Transverse colon (tissue), 4 donors: Measurements from ENCODE around the gene HPX. TPM values are rescaled to one million over a fixed set of nuclear protein-coding genes. Genes with fewer than 3 reads are reported as not detected.

ENCODE experiments used
- DNase-seq: peaks from one replicate; pipeline ENCODE4 v3.0.0-alpha.2; 2019
- H3K27ac ChIP-seq, 4 donors: fragments of 200-600 bp; sonication (generic); 2 replicates each; pipeline ENCODE4 v1.5.1; 2016 to 2018; ENCODE audit warnings: inconsistent platforms in 4 of 4
- H3K27me3 ChIP-seq: fragments of 200-600 bp; sonication (generic); 2 replicates; pipeline ENCODE4 v1.5.1; 2017; ENCODE audit warnings: inconsistent platforms
- H3K36me3 ChIP-seq, 4 donors: fragments of 200-600 bp; sonication (generic); 2 replicates each; pipeline ENCODE4 v1.5.1; 2017 to 2019; ENCODE audit warnings: inconsistent platforms in 4 of 4
- H3K4me1 ChIP-seq, 4 donors: fragments of 200-600 bp; sonication (generic); 2 replicates each; pipeline ENCODE4 v1.5.1; 2017 to 2020; ENCODE audit warnings: inconsistent platforms in 4 of 4
- H3K4me3 ChIP-seq, 4 donors: fragments of 200-600 bp; sonication (generic); 1 replicate in 1 of 4; 2 replicates in 3 of 4; pipeline versions ENCODE4 v1.5.1 to v1.6.1; 2017 to 2019; ENCODE audit warnings: inconsistent platforms in 4 of 4
- H3K9me3 ChIP-seq, 2 donors: fragments of 200-600 bp; sonication (generic); 2 replicates each; pipeline ENCODE4 v1.5.1; 2017 to 2019; ENCODE audit warnings: inconsistent platforms in 2 of 2
- CTCF ChIP-seq, 5 experiments: fragments of 200-600 bp in 3 of 5; fragments of 450-650 bp in 2 of 5; sonication (generic) in 3 of 5; IDR thresholded peaks; 1 replicate in 2 of 5; 2 replicates in 3 of 5; pipeline ENCODE4 v1.5.1; 2016 to 2017; ENCODE audit warnings: antibody characterized with exemption in 5 of 5, inconsistent platforms in 3 of 5, mild to moderate bottlenecking in 2 of 5, moderate library complexity in 1 of 5
- EP300 ChIP-seq: sonication (generic); formaldehyde crosslinking; IDR thresholded peaks from one replicate; pipeline ENCODE4 v1.6.1; 2017; ENCODE audit warnings: antibody characterized with exemption, low read depth
- POLR2A ChIP-seq: fragments of 450-650 bp; IDR thresholded peaks from one replicate; pipeline ENCODE4 v1.6.1; 2016; ENCODE audit warnings: antibody characterized with exemption, mild to moderate bottlenecking, moderate library complexity
- POLR2AphosphoS5 ChIP-seq, 3 donors: sonication (generic); formaldehyde crosslinking; IDR thresholded peaks; one replicate each; pipeline ENCODE4 v1.6.1; 2016; ENCODE audit warnings: antibody characterized with exemption in 3 of 3
- WGBS, 2 donors: methylation state at CpG; one replicate each; pipeline ENCODE4 v1.1.5; 2018; ENCODE audit warnings: low coverage in 1 of 2; 5-methylcytosine and 5-hydroxymethylcytosine counted together
- in situ Hi-C, 4 donors: fragments of 200-750 bp; cut with MboI; loops; one replicate each; pipeline versions ENCODE4 v1.15.0 to v1.15.1; 2017; ENCODE audit warnings: low sequenced_read_pairs in 3 of 4, low pct_ligation_motif_present in 1 of 4, low pct_unique_long_range_greater_than_20kb in 1 of 4
- intact Hi-C: fragments of 100-400 bp; cut with DNase I; formaldehyde crosslinking; loops from one replicate; pipeline ENCODE4 v1.15.1; 2023; ENCODE audit warnings: low total_unique reads
- total RNA-seq, 4 donors: library from RNA; depleted of rRNA; stranded (reverse); fragments of >200 nt; gene quantifications; one replicate each; pipeline ENCODE4 v1.1.0, GENCODE V29; 2016

The HPX gene
- total RNA-seq, 4 donors from 2014 or later = 1.8 to 4.6 TPM; not detected in 2

GRCh38 chr11:6448574-6448973 lies 7.8 kb upstream of the HPX start:
- 90% methylated on average over 3 of the region's 3 CpGs; no CpG with 5 or more reads in 1 of the 2 donors for WGBS, 2 donors
- no peaks in the 10 kb centered on the region for H3K9me3 ChIP-seq
- H3K36me3 ChIP-seq = peaks cover 0 to 19% (median 8%) of the 10 kb centered on the region in 4 donors
- TF ChIP-seq POLR2AphosphoS5 (IDR thresholded peaks at IDR 0.05) (no peak), POLR2A (no peak), CTCF (IDR thresholded peaks at IDR 0.05) (no peak), EP300 (no peak)
- in situ Hi-C loops = loop anchor here in 3 of 4 donors (10.0 kb wide), 3 partner anchors 56 to 74 kb away; no protein-coding TSS in a partner anchor
- no peak overlapping the region for H3K4me3 ChIP-seq
- no peak overlapping the region for H3K27ac ChIP-seq
- no peaks in the 10 kb centered on the region for H3K4me1 ChIP-seq
- H3K27me3 ChIP-seq = no peaks in the 10 kb centered on the region
- intact Hi-C loops = no loop called here
- DNase-seq = no peak

DNA sequence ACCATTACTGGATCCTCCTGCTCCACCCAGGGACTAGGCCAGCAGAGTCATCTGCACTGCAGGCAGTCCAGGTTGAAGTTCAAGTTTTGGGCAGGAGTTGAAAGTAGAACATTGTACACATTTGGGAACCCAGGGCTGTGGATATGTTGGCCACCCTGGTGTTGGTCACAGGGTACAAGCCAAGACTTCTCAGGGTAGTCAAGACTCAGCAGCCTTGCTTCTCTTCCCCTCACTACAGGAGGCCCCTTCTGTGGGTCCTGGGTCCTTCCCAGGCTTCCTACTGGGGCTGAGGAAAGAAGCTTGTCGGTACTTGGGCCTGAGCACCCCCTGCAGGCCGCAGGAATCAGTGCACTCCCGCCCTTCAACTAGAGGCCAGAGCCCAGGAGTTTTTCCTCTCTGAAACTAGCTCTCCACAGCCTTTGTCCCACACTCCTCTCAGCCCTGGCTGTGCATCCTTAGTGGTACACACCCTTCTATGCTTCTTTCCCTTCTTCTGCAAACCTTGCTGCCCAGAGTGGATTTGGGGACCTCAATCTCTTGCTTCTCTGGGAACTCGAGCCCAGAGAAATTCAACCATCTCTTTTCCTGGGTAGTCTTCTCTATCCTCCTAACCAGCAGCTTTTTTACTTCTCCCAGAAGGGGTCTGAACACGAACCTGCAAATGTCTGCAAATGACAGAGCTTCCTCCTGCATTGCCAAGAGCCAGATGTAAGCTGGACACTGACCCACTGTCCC lies 2.6 kb upstream of the HPX start:
- no peak overlapping the region for H3K27ac ChIP-seq
- WGBS, 2 donors = 25 to 60% methylated on average over 1 to 5 of the region's 5 CpGs
- no peaks in the 10 kb centered on the region for H3K36me3 ChIP-seq
- DNase-seq = peak; percentile 61
- H3K9me3 ChIP-seq = no peaks in the 10 kb centered on the region
- no peaks in the 10 kb centered on the region for H3K4me1 ChIP-seq
- H3K4me3 ChIP-seq = no peak overlapping the region
- intact Hi-C loops (loop anchor here (2.0 kb wide), 1 partner anchor 65 kb away; no protein-coding TSS in a partner anchor), in situ Hi-C loops (loop anchor here in 3 of 4 donors (5.0 to 10.0 kb wide), 4 partner anchors 59 to 69 kb away; no protein-coding TSS in a partner anchor)
- no peaks in the 10 kb centered on the region for H3K27me3 ChIP-seq
- TF ChIP-seq CTCF (IDR thresholded peaks at IDR 0.05) (peak; percentile 75 to 85 (median 82)), POLR2AphosphoS5 (IDR thresholded peaks at IDR 0.05) (no peak), EP300 (no peak), POLR2A (no peak)

DNA sequence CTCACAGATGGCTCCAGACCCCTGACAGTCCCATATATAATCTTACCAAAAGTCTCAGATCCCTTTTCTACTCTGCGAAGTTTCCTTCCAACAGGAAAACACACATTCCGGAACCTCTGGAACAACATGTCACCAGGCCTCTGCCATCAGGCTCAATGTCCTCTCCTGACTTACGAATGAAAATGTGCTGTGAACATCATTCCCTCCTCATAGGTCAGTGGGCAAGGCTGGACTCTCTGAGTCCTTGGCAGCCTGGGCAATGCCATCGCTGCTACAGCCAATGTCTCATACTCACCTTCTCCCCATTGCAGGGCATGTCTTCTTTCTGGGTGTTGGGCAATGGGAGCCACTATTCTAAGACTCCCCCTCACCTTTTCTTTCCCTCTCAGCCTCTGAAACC lies 1.7 kb upstream of the HPX start:
- Histone ChIP-seq H3K27me3 (no peaks in the 10 kb centered on the region), H3K36me3 (no peaks in the 10 kb centered on the region), H3K27ac (no peak overlapping the region), H3K9me3 (no peaks in the 10 kb centered on the region), H3K4me3 (no peak overlapping the region), H3K4me1 (no peaks in the 10 kb centered on the region)
- no peak for DNase-seq
- in situ Hi-C loops = loop anchor here in 3 of 4 donors (5.0 to 10.0 kb wide), 4 partner anchors 58 to 68 kb away; no protein-coding TSS in a partner anchor
- 79 to 93% methylated on average over 4 of the region's 4 CpGs for WGBS, 2 donors
- TF ChIP-seq EP300 = no peak
- TF ChIP-seq CTCF (IDR thresholded peaks at IDR 0.05) = no peak
- no peak for TF ChIP-seq POLR2AphosphoS5 (IDR thresholded peaks at IDR 0.05)
- intact Hi-C loops = loop anchor here (2.0 kb wide), 1 partner anchor 64 kb away; no protein-coding TSS in a partner anchor

DNA sequence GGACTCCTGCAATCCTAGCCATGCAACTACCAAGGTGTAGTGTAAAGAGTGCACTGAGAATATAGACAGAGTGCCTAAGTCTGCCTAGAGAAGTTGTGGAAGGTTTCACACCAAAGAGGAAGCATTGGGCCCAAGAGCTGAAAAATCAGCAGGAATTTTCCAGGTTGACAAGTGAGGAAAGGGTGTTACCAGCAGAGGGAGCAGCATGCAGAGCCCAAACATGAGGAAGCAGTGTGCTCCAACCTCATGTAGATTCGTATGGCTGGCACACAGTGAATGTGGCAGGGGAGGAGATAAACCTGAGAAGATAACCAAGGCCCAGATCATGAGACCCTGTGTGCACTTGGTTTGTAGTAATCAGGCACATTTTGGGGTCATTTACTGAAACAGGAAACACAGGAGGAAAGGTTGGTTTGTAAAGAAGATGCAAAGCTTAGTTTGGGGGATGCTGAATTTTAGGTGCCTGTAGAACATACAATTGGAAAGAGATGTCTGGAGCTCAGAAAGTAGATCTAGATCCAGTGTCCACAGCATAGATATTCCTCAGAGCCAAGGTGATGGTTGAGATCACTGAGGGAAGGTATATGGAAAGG lies 1.7 kb downstream of the HPX start:
- in situ Hi-C loops = no loop called here
- WGBS, 2 donors = 4% methylated on average over 1 of the region's 1 CpG; no CpG with 5 or more reads in 1 of the 2 donors
- Histone ChIP-seq H3K36me3 (no peaks in the 10 kb centered on the region), H3K4me3 (no peak overlapping the region), H3K9me3 (no peaks in the 10 kb centered on the region), H3K4me1 (no peaks in the 10 kb centered on the region), H3K27me3 (no peaks in the 10 kb centered on the region), H3K27ac (no peak overlapping the region)
- TF ChIP-seq CTCF (IDR thresholded peaks at IDR 0.05) = peak; percentile 57 to 81 (median 65)
- no peak for TF ChIP-seq POLR2AphosphoS5 (IDR thresholded peaks at IDR 0.05)
- TF ChIP-seq POLR2A = no peak
- intact Hi-C loops = no loop called here
- peak; percentile 62 for DNase-seq
